Activated CD4-positive, alpha-beta memory T cell treated with anti-CD3 and anti-CD28 coated beads for 36 hours (primary cell): ENCODE measurements around the gene SYT1. TPM values are rescaled to one million over a fixed set of nuclear protein-coding genes. Genes with fewer than 3 reads are reported as not detected.

Source experiments
- CTCF ChIA-PET: fragments of 350-600 bp; sonication (Branson Sonifier 250); formaldehyde crosslinking; loops from one replicate; lab custom pipeline; 2021; ENCODE audit warnings: antibody characterized with exemption, inconsistent platforms; lab: Charles Lee
- POLR2A ChIA-PET: fragments of 350-600 bp; sonication (Branson Sonifier 250); formaldehyde crosslinking; loops from one replicate; lab custom pipeline; 2021; ENCODE audit warnings: antibody characterized with exemption; lab: Charles Lee
- DNase-seq: peaks from one replicate; pipeline ENCODE4 v3.0.0-alpha.2; 2020
- H3K27ac Mint-ChIP-seq: one replicate; pipeline ENCODE4 v1.8.0; 2021; ENCODE audit warnings: mixed read lengths
- H3K27me3 Mint-ChIP-seq: one replicate; pipeline ENCODE4 v1.8.0; 2021; ENCODE audit warnings: mixed read lengths
- H3K36me3 Mint-ChIP-seq: one replicate; pipeline ENCODE4 v1.8.0; 2021; ENCODE audit warnings: mixed read lengths
- H3K4me1 Mint-ChIP-seq: one replicate; pipeline ENCODE4 v1.8.0; 2021; ENCODE audit warnings: low read depth, mixed read lengths
- H3K4me3 Mint-ChIP-seq: one replicate; pipeline ENCODE4 v1.8.0; 2021; ENCODE audit warnings: mild to moderate bottlenecking, mixed read lengths
- H3K9me3 Mint-ChIP-seq: one replicate; pipeline ENCODE4 v1.8.0; 2021; ENCODE audit warnings: mixed read lengths
- intact Hi-C: fragments of 100-400 bp; cut with micrococcal nuclease; formaldehyde crosslinking; loops from one replicate; pipeline ENCODE4 v1.15.1; 2023
- total RNA-seq, 2 experiments: library from RNA; stranded (reverse); gene quantifications; one replicate each; pipeline ENCODE4 v1.2.3, GENCODE V29; 2021

SYT1 gene
- total RNA-seq, 2 experiments from 2014 or later, result not detected

DNA sequence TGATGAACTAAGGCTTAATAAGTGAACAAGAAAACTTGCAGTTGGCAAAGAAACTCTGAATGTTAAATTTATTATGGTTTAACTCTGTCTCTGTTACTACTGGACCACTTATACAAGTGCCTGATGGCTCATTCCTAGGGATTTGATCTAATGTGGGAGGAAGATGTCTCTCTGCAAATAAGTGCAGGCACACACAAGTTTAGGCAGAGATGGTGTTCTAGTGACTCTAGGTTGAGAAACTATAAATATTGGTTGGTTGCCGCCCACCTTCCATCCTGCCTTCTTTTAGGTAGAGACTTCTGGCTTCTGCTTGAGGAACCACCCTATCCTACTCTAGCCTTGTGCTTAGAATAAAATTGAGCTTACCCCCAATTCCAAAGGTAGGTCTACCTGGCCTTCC is 570.0 kb downstream of the SYT1 start:
- ChIA-PET POLR2A (no interaction called here), CTCF (no interaction called here)
- Mint-ChIP-seq H3K36me3 (no peaks in the 10 kb centered on the region), H3K4me3 (no peak overlapping the region), H3K4me1 (no peaks in the 10 kb centered on the region), H3K27me3 (no peaks in the 10 kb centered on the region), H3K9me3 (no peaks in the 10 kb centered on the region), H3K27ac (no peak overlapping the region)
- no peak for DNase-seq
- intact Hi-C loops, result no loop called here

- H3K4me1 Mint-ChIP-seq, result no peaks in the 10 kb centered on the region
- no peaks in the 10 kb centered on the region for H3K9me3 Mint-ChIP-seq
- H3K4me3 Mint-ChIP-seq, result no peak overlapping the region
- no peak for DNase-seq
- no peak overlapping the region for H3K27ac Mint-ChIP-seq
- intact Hi-C loops, result no loop called here
- H3K27me3 Mint-ChIP-seq, result no peaks in the 10 kb centered on the region
- ChIA-PET POLR2A (no interaction called here), CTCF (no interaction called here)
- no peaks in the 10 kb centered on the region for H3K36me3 Mint-ChIP-seq
These were observed 571.2 kb downstream of the SYT1 start for GRCh38 chr12:79435742-79436141.

- Mint-ChIP-seq H3K4me3 (no peak overlapping the region), H3K27ac (no peak overlapping the region), H3K4me1 (no peaks in the 10 kb centered on the region), H3K36me3 (no peaks in the 10 kb centered on the region), H3K27me3 (no peaks in the 10 kb centered on the region), H3K9me3 (no peaks in the 10 kb centered on the region)
- CTCF ChIA-PET, result no interaction called here
- no peak for DNase-seq
- POLR2A ChIA-PET, result no interaction called here
- intact Hi-C loops, result no loop called here
These were observed 574.1 kb downstream of the SYT1 start for GRCh38 chr12:79438480-79439174.

DNA sequence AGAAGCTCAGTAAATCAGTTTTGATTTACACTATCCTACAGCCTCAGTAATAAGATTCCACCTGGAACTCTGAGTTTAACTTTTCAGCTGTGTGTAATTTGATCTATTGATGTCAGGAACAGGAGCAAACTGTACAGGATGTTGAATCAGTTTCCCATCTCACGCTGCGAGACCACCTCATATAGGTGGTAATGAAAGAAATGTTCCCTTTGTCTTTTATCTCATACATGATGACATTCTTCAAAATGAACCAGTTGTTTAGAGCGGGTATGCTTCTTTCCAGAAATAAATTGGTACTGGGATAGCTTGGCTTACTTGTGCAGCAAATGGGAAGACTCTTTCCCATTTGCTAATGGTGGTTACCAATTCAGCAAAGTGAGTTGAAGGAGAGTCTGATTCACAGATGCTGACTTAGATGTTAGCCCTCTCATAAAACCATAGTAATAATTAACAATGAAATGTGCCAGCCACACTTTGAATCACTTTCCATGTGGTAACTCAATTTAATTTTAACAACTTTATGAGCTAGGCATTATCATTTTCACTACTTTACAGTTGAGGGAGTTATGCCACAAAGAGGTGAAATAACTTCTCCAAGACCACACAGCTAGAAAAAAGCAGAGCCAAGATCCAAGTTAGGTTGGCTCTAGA is 574.7 kb downstream of the SYT1 start:
- no peaks in the 10 kb centered on the region for H3K36me3 Mint-ChIP-seq
- no peaks in the 10 kb centered on the region for H3K27me3 Mint-ChIP-seq
- H3K9me3 Mint-ChIP-seq, result no peaks in the 10 kb centered on the region
- H3K27ac Mint-ChIP-seq, result no peak overlapping the region
- POLR2A ChIA-PET, result no interaction called here
- no peaks in the 10 kb centered on the region for H3K4me1 Mint-ChIP-seq
- intact Hi-C loops, result no loop called here
- H3K4me3 Mint-ChIP-seq, result no peak overlapping the region
- no peak for DNase-seq
- CTCF ChIA-PET, result no interaction called here

DNA sequence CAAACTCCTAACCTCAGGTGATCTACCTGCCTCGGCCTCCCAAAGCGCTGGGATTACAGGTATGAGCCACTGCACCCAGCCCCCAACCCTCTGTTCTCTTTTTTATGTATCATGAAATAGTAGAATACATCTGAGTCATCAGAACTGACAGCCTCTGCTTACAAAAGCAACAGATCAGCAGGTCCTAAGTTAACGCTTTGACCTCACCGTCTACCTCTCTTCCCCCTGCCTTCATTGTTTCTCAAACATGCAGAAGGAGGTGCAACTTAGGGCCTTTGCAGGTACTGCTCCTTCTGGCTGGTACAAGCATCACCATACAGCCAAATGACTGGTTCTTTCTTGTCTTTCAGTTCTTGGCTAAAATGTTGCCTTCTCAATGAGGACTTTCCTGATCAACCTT is 577.0 kb downstream of the SYT1 start:
- ChIA-PET POLR2A (no interaction called here), CTCF (no interaction called here)
- no peaks in the 10 kb centered on the region for H3K36me3 Mint-ChIP-seq
- no peak overlapping the region for H3K4me3 Mint-ChIP-seq
- DNase-seq, result no peak
- H3K27me3 Mint-ChIP-seq, result no peaks in the 10 kb centered on the region
- intact Hi-C loops, result no loop called here
- no peak overlapping the region for H3K27ac Mint-ChIP-seq
- no peaks in the 10 kb centered on the region for H3K4me1 Mint-ChIP-seq
- no peaks in the 10 kb centered on the region for H3K9me3 Mint-ChIP-seq

DNA sequence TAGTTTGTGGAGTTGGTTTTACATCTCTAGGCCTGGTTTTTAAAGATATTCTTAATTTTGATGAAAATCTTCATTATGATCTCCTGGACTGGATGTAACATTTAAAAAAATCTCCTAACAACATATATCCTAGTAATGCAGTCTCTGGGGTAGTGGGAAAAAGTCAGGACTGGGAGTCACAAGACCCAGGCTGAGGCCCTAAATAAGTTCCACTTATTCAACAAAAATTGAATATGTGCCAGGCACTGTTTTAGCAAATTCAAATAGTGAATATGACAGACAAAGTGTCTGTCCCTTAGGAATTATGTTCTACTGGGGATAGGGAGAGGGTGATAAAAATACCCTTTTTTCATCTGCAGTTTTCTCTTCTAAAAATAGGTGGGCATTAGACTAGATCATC is 577.8 kb downstream of the SYT1 start:
- no peaks in the 10 kb centered on the region for H3K4me1 Mint-ChIP-seq
- POLR2A ChIA-PET, result no interaction called here
- H3K36me3 Mint-ChIP-seq, result no peaks in the 10 kb centered on the region
- no peak overlapping the region for H3K4me3 Mint-ChIP-seq
- no peak for DNase-seq
- no peaks in the 10 kb centered on the region for H3K9me3 Mint-ChIP-seq
- intact Hi-C loops, result no loop called here
- CTCF ChIA-PET, result no interaction called here
- no peaks in the 10 kb centered on the region for H3K27me3 Mint-ChIP-seq
- no peak overlapping the region for H3K27ac Mint-ChIP-seq

- no peak overlapping the region for H3K4me3 Mint-ChIP-seq
- H3K27ac Mint-ChIP-seq, result no peak overlapping the region
- intact Hi-C loops, result no loop called here
- H3K4me1 Mint-ChIP-seq, result no peaks in the 10 kb centered on the region
- no peaks in the 10 kb centered on the region for H3K36me3 Mint-ChIP-seq
- DNase-seq, result no peak
- POLR2A ChIA-PET, result no interaction called here
- H3K9me3 Mint-ChIP-seq, result no peaks in the 10 kb centered on the region
- H3K27me3 Mint-ChIP-seq, result no peaks in the 10 kb centered on the region
- CTCF ChIA-PET, result no interaction called here
These were observed 579.5 kb downstream of the SYT1 start for GRCh38 chr12:79444089-79444488.

DNA sequence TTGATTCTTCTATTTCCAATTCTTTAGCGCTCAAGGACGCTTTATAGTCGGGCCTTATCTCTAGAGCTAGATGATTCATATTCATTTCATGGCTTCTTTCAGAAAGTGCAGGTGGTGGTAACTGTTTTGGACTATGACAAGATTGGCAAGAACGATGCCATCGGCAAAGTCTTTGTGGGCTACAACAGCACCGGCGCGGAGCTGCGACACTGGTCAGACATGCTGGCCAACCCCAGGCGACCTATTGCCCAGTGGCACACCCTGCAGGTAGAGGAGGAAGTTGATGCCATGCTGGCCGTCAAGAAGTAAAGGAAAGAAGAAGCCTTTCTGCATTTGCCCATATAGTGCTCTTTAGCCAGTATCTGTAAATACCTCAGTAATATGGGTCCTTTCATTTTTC is 584.2 kb downstream of the SYT1 start:
- CTCF ChIA-PET, result no interaction called here

GRCh38 chr12:79451365-79451764 is 586.8 kb downstream of the SYT1 start:
- no peak for DNase-seq
- no peaks in the 10 kb centered on the region for H3K4me1 Mint-ChIP-seq
- intact Hi-C loops, result no loop called here
- H3K9me3 Mint-ChIP-seq, result no peaks in the 10 kb centered on the region
- no peaks in the 10 kb centered on the region for H3K27me3 Mint-ChIP-seq
- no peaks in the 10 kb centered on the region for H3K36me3 Mint-ChIP-seq
- H3K27ac Mint-ChIP-seq, result no peak overlapping the region
- ChIA-PET CTCF (no interaction called here), POLR2A (no interaction called here)
- no peak overlapping the region for H3K4me3 Mint-ChIP-seq

More for the DNA sequence above, 584.2 kb downstream of the SYT1 start:
- H3K9me3 Mint-ChIP-seq, result no peaks in the 10 kb centered on the region
- no peaks in the 10 kb centered on the region for H3K4me1 Mint-ChIP-seq
- H3K27ac Mint-ChIP-seq, result no peak overlapping the region
- POLR2A ChIA-PET, result no interaction called here
- no peaks in the 10 kb centered on the region for H3K36me3 Mint-ChIP-seq
- H3K4me3 Mint-ChIP-seq, result no peak overlapping the region
- no peaks in the 10 kb centered on the region for H3K27me3 Mint-ChIP-seq
- intact Hi-C loops, result no loop called here
- DNase-seq, result no peak

DNA sequence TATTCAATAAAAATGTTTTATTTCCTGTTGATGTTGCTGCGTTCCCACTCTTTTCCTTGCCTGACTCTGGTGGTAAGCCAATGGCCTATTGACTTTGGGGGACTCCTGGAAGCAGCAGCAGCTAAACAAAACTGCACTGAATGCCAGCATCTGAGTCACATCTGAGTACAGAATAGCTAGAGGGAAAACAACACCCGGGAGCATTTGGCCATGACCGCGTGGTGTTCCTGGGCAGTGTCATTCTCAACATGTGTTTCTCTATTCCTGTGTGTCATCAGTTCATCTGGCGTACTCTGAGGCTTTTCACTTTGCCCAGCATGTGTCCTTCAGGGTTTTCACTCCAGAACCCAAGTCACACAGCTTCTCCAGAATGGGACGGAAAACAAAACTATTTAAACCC is 587.4 kb downstream of the SYT1 start:
- Mint-ChIP-seq H3K4me1 (no peaks in the 10 kb centered on the region), H3K36me3 (no peaks in the 10 kb centered on the region), H3K4me3 (no peak overlapping the region), H3K27ac (no peak overlapping the region), H3K27me3 (no peaks in the 10 kb centered on the region), H3K9me3 (no peaks in the 10 kb centered on the region)
- DNase-seq, result no peak
- intact Hi-C loops, result no loop called here
- ChIA-PET POLR2A (no interaction called here), CTCF (no interaction called here)

DNA sequence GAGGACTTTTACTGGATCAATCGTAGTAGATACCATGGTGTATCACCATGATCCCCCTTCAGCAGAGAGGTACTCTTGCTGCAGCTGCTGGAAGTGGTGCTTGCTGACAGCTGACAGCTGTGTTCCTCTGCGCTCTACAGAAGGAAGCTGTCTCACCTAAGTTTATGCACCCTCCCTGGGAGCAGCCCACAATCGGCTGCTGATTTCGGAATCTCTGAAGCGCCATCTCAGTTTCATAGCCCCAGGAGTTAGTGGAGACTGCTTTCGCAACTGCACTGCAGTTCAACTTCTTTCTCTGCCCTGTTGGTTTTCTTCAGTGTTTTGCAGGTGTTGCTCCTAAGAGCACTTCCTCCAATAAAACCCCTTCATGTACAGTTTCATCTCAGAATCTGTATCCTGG is 588.3 kb downstream of the SYT1 start:
- H3K27me3 Mint-ChIP-seq, result no peaks in the 10 kb centered on the region

GRCh38 chr12:79453820-79454219 is 589.2 kb downstream of the SYT1 start:
- Mint-ChIP-seq H3K27me3 (no peaks in the 10 kb centered on the region), H3K36me3 (no peaks in the 10 kb centered on the region), H3K4me3 (no peak overlapping the region), H3K27ac (no peak overlapping the region), H3K4me1 (no peaks in the 10 kb centered on the region), H3K9me3 (no peaks in the 10 kb centered on the region)
- POLR2A ChIA-PET, result no interaction called here
- intact Hi-C loops, result no loop called here
- CTCF ChIA-PET, result no interaction called here
- no peak for DNase-seq

More for the DNA sequence above, 588.3 kb downstream of the SYT1 start:
- Mint-ChIP-seq H3K9me3 (no peaks in the 10 kb centered on the region), H3K36me3 (no peaks in the 10 kb centered on the region), H3K4me3 (no peak overlapping the region), H3K4me1 (no peaks in the 10 kb centered on the region), H3K27ac (no peak overlapping the region)
- ChIA-PET POLR2A (no interaction called here), CTCF (no interaction called here)
- no peak for DNase-seq
- intact Hi-C loops, result no loop called here

GRCh38 chr12:79454338-79454843 is 589.8 kb downstream of the SYT1 start:
- no peak overlapping the region for H3K27ac Mint-ChIP-seq
- no peaks in the 10 kb centered on the region for H3K9me3 Mint-ChIP-seq
- intact Hi-C loops, result no loop called here
- ChIA-PET CTCF (no interaction called here), POLR2A (no interaction called here)
- no peak for DNase-seq
- no peaks in the 10 kb centered on the region for H3K4me1 Mint-ChIP-seq
- no peaks in the 10 kb centered on the region for H3K27me3 Mint-ChIP-seq
- no peak overlapping the region for H3K4me3 Mint-ChIP-seq
- no peaks in the 10 kb centered on the region for H3K36me3 Mint-ChIP-seq
